Stimulated activated naive CD4-positive, alpha-beta T cell (primary cell): ENCODE results near the gene RASA2.
"Not testable (repeated sequence)": the region's sequence is repeated elsewhere in the genome, so short reads cannot be mapped to it uniquely, and the experiment has no call there.

Experiments
- DNase-seq, 6 experiments: peaks; one replicate each; lab custom pipeline; 2025; lab: John Stamatoyannopoulos, UW

The RASA2 gene

DNA sequence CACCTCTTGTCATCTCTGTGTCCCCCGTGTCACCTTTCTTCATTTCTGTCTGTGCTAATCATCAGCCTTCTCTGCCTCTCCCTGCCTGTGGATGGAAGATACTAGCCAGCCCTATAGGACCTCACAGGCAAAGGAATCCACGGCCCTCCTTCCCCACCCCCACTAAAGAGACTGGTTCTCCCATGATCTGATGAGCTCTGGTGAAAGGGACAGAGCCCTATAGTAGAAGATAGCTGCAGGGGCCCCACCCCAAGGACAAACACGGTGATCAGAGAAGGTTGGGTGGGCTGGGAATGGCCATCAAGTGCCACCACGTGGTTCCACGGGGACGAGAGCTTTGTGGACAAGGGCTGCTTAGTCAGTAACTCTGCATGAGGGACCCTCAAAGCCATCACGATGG lies 27.8 kb upstream of the RASA2 start:
- no peak for DNase-seq

DNA sequence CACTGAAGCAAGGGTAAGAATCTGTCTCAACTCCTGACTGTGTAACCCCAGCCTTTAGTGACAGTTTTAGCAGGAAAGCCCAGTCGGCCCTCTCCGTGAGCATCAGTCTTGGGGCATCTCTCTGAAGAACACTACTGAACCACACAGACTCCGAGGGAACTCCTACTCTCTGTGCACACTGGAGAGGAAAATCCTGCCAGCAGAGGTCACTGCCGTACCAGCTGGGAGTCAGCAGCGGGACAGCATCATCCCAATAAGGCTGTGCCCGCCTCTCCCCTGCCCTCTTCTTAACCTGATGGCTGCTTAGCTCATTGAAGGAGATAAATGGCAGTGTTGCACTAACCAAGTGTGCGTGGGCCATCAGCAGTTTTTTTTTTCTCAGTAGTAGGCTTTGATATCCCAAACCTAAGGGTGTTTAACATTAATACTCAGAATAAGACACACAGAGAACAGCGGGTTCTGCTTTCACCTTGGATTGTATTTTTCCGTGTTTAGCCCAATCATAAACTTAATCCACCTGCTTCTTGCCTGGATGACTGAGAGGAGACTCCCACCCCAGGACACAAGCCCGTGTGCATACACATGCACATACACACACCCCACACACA lies 26.6 kb upstream of the RASA2 start:
- DNase-seq, result peak; percentile 70 to 86 (median 82)

GRCh38 chr3:141462176-141462859 lies 24.5 kb upstream of the RASA2 start:
- no peak for DNase-seq

- DNase-seq, result no peak
These were observed 21.6 kb upstream of the RASA2 start for GRCh38 chr3:141465221-141465620.

- no peak for DNase-seq
These were observed 20.1 kb upstream of the RASA2 start for GRCh38 chr3:141466633-141467169.

DNA sequence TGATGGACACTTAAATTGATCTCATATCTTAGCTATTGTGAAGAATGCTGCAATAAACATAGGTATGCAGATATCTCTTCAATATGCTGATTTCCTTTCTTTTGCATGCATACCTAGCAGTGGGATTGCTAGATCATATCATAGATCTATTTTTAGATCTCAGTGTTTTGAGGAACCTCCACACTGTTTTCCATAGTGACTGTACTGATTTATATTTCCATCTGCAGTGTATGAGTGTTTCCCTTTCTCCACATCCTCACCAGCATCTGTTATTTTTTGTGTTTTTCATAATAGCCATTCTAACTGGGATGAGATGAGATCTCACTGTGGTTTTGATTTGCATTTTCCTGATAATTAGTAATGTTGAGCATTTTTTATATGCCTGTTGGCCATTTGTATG lies 17.1 kb upstream of the RASA2 start:
- DNase-seq, result no peak

DNA sequence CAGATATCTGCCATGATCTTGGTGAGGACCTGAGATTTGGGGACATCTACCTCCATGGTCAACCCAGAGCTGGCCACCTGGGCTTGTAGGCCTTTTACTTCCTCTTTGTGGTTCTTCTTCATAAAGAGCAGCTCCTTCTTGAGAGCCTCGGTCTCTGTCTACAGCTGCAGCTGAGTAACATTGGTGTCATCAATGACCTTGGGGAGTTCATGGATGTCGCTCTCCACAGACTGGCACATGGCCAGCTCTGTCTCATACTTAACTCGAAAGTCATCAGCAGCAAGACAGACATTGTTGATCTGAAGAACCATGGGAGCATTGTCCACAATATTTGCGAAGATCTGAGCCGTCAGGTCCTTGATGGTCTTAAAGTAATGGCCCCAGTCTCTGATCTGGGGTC lies 15.7 kb upstream of the RASA2 start:
- no peak for DNase-seq

DNA sequence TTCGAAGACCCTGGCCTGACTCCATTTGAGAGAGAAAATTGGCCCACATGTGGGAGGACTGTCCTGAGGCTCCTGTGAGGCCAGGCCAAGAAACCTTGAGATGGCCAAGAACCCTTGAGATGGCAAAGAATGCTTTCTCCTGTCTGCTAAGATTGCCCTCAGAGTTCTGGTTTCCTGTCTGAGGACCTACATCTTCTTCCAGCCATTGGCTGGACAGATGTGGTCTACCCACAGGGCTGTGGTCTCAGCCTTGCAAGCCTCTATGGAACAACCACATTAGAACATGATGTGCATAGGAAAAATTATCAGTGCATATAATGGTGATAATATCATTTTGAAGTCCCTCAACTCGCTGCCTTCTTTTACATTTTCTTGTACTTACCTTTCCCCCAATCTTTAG lies 10.8 kb upstream of the RASA2 start:
- no peak for DNase-seq

- DNase-seq, result no peak
These were observed 9.6 kb upstream of the RASA2 start for GRCh38 chr3:141477224-141477623.

DNA sequence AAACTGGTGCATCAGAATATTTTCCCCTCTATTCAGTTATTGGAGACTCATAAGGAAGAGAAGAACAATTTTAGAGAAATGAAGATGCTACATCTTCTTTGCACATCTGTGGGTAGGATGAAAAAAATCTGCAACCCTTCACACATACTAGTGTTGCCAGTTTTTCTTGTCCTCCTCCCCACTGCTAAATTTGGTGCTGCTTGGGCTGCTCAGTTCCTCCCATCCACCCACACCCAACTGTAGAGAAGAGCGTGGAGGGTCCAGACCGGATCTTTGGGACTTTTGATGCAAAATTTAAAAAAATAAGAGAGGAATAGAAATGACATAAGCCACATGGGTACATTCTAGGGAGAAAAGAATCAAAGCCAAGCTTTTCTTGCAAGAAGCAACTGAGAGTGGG lies 8.7 kb upstream of the RASA2 start:
- no peak for DNase-seq

DNA sequence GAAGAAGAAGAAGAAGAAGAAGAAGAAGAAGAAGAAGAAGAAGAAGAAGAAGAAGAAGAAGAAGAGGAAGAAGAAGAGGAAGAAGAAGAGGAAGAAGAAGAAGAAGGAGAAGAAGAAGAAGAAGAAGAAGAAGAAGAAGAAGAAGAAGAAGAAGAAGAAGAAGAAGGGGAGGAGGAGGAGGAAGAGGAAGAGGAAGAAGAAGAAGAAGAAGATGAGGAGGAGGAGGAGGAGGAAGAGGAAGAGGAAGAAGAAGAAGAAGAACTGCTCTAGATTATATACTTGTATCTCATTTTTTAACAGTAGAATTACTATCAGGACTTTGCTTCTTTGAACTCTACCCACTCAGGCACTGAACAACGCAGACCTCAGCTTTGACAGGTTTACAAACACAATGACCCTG lies 8.0 kb upstream of the RASA2 start:
- DNase-seq, result not testable (repeated sequence)

- no peak for DNase-seq
These were observed 4.4 kb upstream of the RASA2 start for GRCh38 chr3:141482245-141482922.

DNA sequence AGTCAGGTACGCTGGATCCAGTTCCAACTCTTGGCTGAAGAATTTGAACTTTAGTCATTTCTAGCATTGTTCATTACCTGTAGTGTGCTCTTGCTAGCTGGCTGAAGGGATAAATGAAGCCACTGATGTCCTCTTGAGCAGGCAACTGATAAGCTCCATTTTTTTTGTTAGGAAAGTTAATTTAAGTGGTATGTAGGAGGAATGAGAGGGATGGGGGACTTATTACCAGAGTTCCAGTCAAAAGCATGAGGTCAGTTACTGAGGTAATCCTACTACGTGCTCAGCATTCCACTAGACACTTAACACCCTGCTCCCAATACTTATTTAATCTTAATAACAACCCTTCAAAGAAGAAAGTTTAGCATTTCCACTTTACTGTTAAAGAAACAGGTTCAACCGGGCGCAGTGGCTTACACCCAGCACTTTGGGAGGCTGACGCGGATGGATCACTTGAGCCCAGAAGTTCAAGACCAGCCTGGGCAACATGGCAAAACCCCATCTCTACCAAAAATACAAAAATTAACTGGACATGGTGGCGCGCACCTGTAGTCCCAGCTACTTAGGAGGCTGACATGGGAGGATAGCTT lies 2.0 kb upstream of the RASA2 start:
- no peak for DNase-seq

GRCh38 chr3:141485641-141486495 lies 959 bp upstream of the RASA2 start:
- DNase-seq, result peak in 4 of 6 experiments; percentile 1 to 49 (median 20)

GRCh38 chr3:141486496-141486745 lies 406 bp upstream of the RASA2 start:
- DNase-seq, result no peak

DNA sequence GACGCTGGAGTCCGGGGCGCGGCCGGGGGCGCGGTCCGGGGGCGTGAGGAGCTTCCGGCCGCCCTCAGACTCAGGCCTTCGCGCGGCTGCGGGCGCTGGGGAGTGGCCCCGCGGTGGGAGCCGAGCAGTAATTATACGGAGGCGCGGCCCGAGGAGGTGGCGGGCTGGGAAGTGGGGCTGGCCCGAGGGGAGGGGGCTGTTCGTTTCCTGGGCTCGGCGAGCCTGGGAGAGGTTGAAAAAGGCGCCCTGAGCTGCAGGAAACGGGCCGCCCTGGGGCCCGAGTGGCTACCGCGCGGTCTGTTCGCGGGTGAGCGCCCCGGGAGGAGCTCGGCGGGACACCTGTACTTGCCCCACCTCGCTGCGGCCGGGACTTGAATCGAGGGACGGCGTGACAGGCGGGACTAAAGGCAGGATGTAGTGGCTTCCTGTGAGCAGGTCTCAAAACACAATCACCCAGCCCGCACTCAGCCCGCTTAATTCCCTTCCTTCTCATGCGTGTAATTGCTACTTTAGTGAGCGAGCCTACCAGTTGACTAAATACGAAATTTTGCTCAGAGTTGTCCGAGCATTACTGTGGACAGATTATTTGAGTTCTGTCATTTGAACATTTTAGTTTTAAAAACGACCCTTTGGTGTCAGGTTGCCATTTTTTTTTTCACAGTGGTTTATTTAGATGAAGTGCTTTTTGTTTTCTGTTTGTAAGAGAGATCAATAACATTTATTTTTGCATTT lies 860 bp downstream of the RASA2 start:
- DNase-seq, result peak; percentile 72 to 86 (median 82)

- DNase-seq, result no peak
These were observed 2.4 kb downstream of the RASA2 start for GRCh38 chr3:141489203-141489602.

DNA sequence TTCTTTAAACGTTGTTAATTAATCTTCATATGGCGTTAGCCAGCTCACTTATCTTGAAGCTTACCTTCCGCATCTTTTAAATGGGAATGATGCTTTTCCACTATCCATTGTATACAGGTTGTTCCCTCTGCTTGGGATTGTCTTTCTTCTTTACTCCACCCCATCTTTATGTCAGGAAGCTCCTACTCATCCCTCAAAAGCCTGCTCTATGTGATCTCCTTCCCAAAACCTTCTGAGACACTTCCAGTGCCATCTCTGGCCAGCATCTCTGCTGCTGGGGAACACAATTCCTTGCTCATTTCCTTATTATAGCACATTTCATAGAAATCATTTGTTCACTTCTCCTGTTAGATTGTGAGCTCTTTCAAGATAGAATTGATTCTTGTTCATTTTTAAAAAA lies 4.3 kb downstream of the RASA2 start:
- DNase-seq, result no peak

- DNase-seq, result no peak
These were observed 5.1 kb downstream of the RASA2 start for GRCh38 chr3:141491929-141492328.

DNA sequence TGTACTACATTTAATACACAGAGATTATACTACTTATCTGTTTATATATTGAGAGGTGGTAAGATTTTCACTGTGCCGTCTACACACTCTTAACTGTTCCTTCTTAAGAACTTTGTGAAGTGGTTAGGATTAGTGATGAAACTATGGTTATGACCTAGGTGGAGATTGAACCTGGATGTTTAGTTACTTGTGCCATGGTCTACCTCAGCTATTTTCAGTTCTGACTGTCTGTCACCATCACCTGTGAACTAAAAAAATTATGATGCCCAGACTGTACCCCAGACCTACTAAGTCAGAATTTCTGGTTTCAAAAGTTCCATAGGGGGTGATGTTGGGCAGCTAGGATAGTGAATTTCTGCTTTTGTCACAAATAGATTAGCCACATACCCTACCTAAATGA lies 6.4 kb downstream of the RASA2 start:
- DNase-seq, result peak in 3 of 6 experiments; percentile 17 to 41 (median 28)

- DNase-seq, result not testable (repeated sequence)
These were observed 10.8 kb downstream of the RASA2 start for GRCh38 chr3:141497589-141497988.
